Right atrium auricular region (tissue), 2 donors: Measurements from ENCODE around the gene PIK3CG. TPM values are rescaled to one million over a fixed set of nuclear protein-coding genes. Genes with fewer than 3 reads are reported as not detected.

Experiments
- DNase-seq: peaks from one replicate; pipeline ENCODE4 v3.0.0-alpha.2; 2019; ENCODE audit warnings: low spot score
- H3K27ac ChIP-seq, 2 donors: fragments of 200-600 bp; sonication (generic); 1 replicate in 1 of 2; 2 replicates in 1 of 2; pipeline ENCODE4 v1.5.1; 2016 to 2019
- H3K27me3 ChIP-seq, 2 donors: fragments of 200-600 bp; sonication (generic); one replicate each; pipeline versions ENCODE4 v1.5.1 to v1.6.0; 2017 to 2019
- H3K36me3 ChIP-seq: fragments of 200-600 bp; sonication (generic); one replicate; pipeline ENCODE4 v1.5.1; 2016
- H3K4me1 ChIP-seq, 2 donors: fragments of 200-600 bp; sonication (generic); one replicate each; pipeline versions ENCODE4 v1.5.1 to v1.6.0; 2017 to 2019
- H3K4me3 ChIP-seq, 2 donors: fragments of 200-600 bp; sonication (generic); 1 replicate in 1 of 2; 2 replicates in 1 of 2; pipeline ENCODE4 v1.5.1; 2017 to 2019; ENCODE audit warnings: mild to moderate bottlenecking in 1 of 2, moderate library complexity in 1 of 2
- H3K9me3 ChIP-seq, 2 donors: fragments of 200-600 bp; sonication (generic); one replicate each; pipeline ENCODE4 v1.5.1; 2019
- CTCF ChIP-seq, 2 donors: fragments of 200-600 bp; sonication (generic); IDR thresholded peaks; one replicate each; pipeline ENCODE4 v1.5.1; 2019; ENCODE audit warnings: antibody characterized with exemption in 2 of 2
- total RNA-seq, 2 donors: library from RNA; depleted of rRNA; stranded (reverse); fragments of >200 nt; gene quantifications; one replicate each; pipeline ENCODE4 v1.1.0, GENCODE V29; 2016

The PIK3CG gene
- total RNA-seq, 2 donors from 2014 or later = 0.82 to 3.0 TPM

- peaks cover 0 to 17% of the 10 kb centered on the region in 2 donors for H3K4me1 ChIP-seq
- H3K36me3 ChIP-seq = no peaks in the 10 kb centered on the region
- TF ChIP-seq CTCF (IDR thresholded peaks at IDR 0.05) = no peak
- DNase-seq = no peak
- H3K9me3 ChIP-seq = peaks cover 0 to 6% of the 10 kb centered on the region in 2 donors
- no peak overlapping the region for H3K4me3 ChIP-seq
- no peaks in the 10 kb centered on the region for H3K27me3 ChIP-seq
- no peak overlapping the region for H3K27ac ChIP-seq
Observed at GRCh38 chr7:106862317-106863089, 2.6 kb upstream of the PIK3CG start.

GRCh38 chr7:106863274-106863997 lies 1.6 kb upstream of the PIK3CG start:
- Histone ChIP-seq H3K36me3 (no peaks in the 10 kb centered on the region), H3K27me3 (no peaks in the 10 kb centered on the region), H3K4me1 (peaks cover 0 to 17% of the 10 kb centered on the region in 2 donors), H3K9me3 (peaks cover 0 to 2% of the 10 kb centered on the region in 2 donors), H3K4me3 (no peak overlapping the region), H3K27ac (no peak overlapping the region)
- no peak for TF ChIP-seq CTCF (IDR thresholded peaks at IDR 0.05)
- no peak for DNase-seq

GRCh38 chr7:106864298-106865081 lies 592 bp upstream of the PIK3CG start:
- Histone ChIP-seq H3K36me3 (no peaks in the 10 kb centered on the region), H3K9me3 (no peaks in the 10 kb centered on the region), H3K4me3 (peak overlapping the region in 1 of 2 donors; percentile 32), H3K4me1 (peaks cover 0 to 13% of the 10 kb centered on the region in 2 donors), H3K27ac (no peak overlapping the region), H3K27me3 (no peaks in the 10 kb centered on the region)
- TF ChIP-seq CTCF (IDR thresholded peaks at IDR 0.05) = no peak
- no peak for DNase-seq

- Histone ChIP-seq H3K4me3 (no peak overlapping the region), H3K36me3 (no peaks in the 10 kb centered on the region), H3K4me1 (peaks cover 0 to 7% of the 10 kb centered on the region in 2 donors), H3K27ac (no peak overlapping the region), H3K27me3 (no peaks in the 10 kb centered on the region), H3K9me3 (no peaks in the 10 kb centered on the region)
- TF ChIP-seq CTCF (IDR thresholded peaks at IDR 0.05) = no peak
- no peak for DNase-seq
Observed at GRCh38 chr7:106866298-106867281, 1.5 kb downstream of the PIK3CG start.
